ENCODE measurements around the gene CHRNA4. TPM values are rescaled to one million over a fixed set of nuclear protein-coding genes. Genes with fewer than 3 reads are reported as not detected.

The CHRNA4 gene
- total and polyA plus RNA-seq, 2 of the 13 experiments (the other 11 are each of a cell fraction or from before 2014, with no cell fraction given) = not detected

DNA sequence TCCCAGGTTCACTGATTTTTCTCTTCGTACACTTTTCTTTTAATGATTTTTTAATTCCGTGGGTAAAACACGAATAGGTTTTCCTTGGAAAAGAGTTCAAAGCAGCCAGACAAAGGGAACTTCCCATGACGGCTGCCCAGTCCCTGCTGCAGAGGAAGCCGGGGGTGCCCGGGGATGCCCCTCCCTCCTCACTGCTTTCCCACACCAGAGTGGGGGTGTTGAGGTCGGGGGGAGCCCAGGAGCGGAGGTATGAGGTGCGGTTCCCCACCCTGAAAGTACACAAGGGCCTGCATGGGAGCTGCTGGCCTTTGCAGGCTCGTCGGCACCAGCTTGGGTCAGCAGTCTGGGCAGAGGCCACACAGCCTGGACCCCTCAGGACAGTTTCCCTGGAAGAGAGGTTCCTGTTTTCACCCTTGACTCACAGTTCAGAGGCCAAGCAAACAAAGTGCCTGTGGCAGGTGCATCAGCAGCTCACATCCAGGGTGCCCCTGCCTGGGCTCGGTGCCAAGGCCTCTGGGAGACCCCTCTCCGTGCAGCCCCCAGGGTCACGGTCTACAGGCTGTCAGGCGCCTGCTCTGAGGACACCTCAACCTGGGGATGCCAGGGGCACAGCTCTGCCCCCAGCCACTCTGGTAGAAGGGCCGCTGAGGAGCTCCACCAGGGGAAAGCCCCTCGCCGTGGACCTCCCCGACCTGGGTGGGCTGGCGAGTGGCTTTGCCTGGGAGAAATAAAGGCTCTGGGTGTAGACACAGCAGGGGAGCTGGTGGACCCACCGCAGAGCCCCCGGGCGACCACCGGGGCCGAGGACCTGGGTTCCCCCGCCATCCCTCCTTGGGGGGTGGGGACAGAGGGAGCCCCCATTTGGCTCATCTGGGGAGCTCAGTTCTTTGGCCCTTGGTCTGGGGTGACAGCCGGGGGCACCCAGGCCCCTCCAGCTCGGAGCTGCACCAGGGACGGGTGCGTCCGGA lies 15.4 kb upstream of the CHRNA4 start (continued):
- TF ChIP-seq, protein P1, sequence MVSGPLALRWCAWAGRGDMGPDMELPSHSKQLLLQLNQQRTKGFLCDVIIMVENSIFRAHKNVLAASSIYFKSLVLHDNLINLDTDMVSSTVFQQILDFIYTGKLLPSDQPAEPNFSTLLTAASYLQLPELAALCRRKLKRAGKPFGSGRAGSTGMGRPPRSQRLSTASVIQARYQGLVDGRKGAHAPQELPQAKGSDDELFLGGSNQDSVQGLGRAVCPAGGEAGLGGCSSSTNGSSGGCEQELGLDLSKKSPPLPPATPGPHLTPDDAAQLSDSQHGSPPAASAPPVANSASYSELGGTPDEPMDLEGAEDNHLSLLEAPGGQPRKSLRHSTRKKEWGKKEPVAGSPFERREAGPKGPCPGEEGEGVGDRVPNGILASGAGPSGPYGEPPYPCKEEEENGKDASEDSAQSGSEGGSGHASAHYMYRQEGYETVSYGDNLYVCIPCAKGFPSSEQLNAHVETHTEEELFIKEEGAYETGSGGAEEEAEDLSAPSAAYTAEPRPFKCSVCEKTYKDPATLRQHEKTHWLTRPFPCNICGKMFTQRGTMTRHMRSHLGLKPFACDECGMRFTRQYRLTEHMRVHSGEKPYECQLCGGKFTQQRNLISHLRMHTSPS (CRISPR knock-in tag; IDR thresholded peaks at IDR 0.05; ENCODE audit: low read depth) = peak; percentile 85; the same call in 1 of the 2 replicates
- TF ChIP-seq SMAD3 (CRISPR knock-in tag; IDR thresholded peaks at IDR 0.05) = no peak
- no peak for TF ChIP-seq SP140L (CRISPR knock-in tag; IDR thresholded peaks at IDR 0.05; ENCODE audit: borderline replicate concordance)
- no peak for TF ChIP-seq ZNF605 (CRISPR knock-in tag; IDR thresholded peaks at IDR 0.05)
- no peak for TF ChIP-seq ZNF75D (CRISPR knock-in tag; IDR thresholded peaks at IDR 0.05; ENCODE audit: borderline replicate concordance)
- TF ChIP-seq ZNF792 (CRISPR knock-in tag; IDR thresholded peaks at IDR 0.05) = no peak
- TF ChIP-seq HDAC1 (CRISPR knock-in tag; IDR thresholded peaks at IDR 0.05) = peak; percentile 61; the same call in 1 of the 2 replicates
- TF ChIP-seq ZNF614 (CRISPR knock-in tag; IDR thresholded peaks at IDR 0.05; ENCODE audit: borderline replicate concordance) = no peak
- TF ChIP-seq, protein P2, sequence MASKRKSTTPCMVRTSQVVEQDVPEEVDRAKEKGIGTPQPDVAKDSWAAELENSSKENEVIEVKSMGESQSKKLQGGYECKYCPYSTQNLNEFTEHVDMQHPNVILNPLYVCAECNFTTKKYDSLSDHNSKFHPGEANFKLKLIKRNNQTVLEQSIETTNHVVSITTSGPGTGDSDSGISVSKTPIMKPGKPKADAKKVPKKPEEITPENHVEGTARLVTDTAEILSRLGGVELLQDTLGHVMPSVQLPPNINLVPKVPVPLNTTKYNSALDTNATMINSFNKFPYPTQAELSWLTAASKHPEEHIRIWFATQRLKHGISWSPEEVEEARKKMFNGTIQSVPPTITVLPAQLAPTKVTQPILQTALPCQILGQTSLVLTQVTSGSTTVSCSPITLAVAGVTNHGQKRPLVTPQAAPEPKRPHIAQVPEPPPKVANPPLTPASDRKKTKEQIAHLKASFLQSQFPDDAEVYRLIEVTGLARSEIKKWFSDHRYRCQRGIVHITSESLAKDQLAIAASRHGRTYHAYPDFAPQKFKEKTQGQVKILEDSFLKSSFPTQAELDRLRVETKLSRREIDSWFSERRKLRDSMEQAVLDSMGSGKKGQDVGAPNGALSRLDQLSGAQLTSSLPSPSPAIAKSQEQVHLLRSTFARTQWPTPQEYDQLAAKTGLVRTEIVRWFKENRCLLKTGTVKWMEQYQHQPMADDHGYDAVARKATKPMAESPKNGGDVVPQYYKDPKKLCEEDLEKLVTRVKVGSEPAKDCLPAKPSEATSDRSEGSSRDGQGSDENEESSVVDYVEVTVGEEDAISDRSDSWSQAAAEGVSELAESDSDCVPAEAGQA (IDR thresholded peaks at IDR 0.05; ENCODE audit: low read depth) = no peak
- TF ChIP-seq, protein P2 (CRISPR knock-in tag; IDR thresholded peaks at IDR 0.05; ENCODE audit: borderline replicate concordance) = no peak
- TF ChIP-seq ZNF564 (CRISPR knock-in tag; IDR thresholded peaks at IDR 0.05) = no peak
- TF ChIP-seq ZNF234 (CRISPR knock-in tag; conservative IDR thresholded peaks at IDR 0.05) = no peak
- peak; percentile 72 for TF ChIP-seq ZNF768 (CRISPR knock-in tag; IDR thresholded peaks at IDR 0.05)
- TF ChIP-seq SMYD3 (CRISPR knock-in tag; IDR thresholded peaks at IDR 0.05) = no peak
- no peak; the same call in 1 of the 2 replicates for TF ChIP-seq PAX8 (CRISPR knock-in tag; IDR thresholded peaks at IDR 0.05; ENCODE audit: borderline replicate concordance)
- TF ChIP-seq, protein P3, sequence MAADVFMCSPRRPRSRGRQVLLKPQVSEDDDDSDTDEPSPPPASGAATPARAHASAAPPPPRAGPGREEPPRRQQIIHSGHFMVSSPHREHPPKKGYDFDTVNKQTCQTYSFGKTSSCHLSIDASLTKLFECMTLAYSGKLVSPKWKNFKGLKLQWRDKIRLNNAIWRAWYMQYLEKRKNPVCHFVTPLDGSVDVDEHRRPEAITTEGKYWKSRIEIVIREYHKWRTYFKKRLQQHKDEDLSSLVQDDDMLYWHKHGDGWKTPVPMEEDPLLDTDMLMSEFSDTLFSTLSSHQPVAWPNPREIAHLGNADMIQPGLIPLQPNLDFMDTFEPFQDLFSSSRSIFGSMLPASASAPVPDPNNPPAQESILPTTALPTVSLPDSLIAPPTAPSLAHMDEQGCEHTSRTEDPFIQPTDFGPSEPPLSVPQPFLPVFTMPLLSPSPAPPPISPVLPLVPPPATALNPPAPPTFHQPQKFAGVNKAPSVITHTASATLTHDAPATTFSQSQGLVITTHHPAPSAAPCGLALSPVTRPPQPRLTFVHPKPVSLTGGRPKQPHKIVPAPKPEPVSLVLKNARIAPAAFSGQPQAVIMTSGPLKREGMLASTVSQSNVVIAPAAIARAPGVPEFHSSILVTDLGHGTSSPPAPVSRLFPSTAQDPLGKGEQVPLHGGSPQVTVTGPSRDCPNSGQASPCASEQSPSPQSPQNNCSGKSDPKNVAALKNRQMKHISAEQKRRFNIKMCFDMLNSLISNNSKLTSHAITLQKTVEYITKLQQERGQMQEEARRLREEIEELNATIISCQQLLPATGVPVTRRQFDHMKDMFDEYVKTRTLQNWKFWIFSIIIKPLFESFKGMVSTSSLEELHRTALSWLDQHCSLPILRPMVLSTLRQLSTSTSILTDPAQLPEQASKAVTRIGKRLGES (CRISPR knock-in tag; IDR thresholded peaks at IDR 0.05; ENCODE audit: borderline replicate concordance) = no peak
- TF ChIP-seq SYNCRIP (IDR thresholded peaks at IDR 0.05; ENCODE audit: insufficient read depth, low read depth, low read length) = no peak
- TF ChIP-seq ATF7 (IDR thresholded peaks at IDR 0.05) = no peak
- no peak for TF ChIP-seq ATF7 (CRISPR knock-in tag; IDR thresholded peaks at IDR 0.05)
- no peak for TF ChIP-seq STAG1 (CRISPR knock-in tag; IDR thresholded peaks at IDR 0.05)
